Urinary bladder (tissue), 4 donors: ENCODE results near the gene UPF1. TPM values are rescaled to one million over a fixed set of nuclear protein-coding genes. Genes with fewer than 3 reads are reported as not detected.

Source experiments
- DNase-seq: peaks from one replicate; pipeline ENCODE4 v3.0.0-alpha.2; 2015; ENCODE audit errors: extremely low spot score
- H3K27ac ChIP-seq: one replicate; pipeline ENCODE4 v1.5.1; 2013; ENCODE audit warnings: low read depth, mild to moderate bottlenecking, moderate library complexity
- H3K36me3 ChIP-seq: one replicate; pipeline ENCODE4 v1.6.1; 2013; ENCODE audit warnings: mild to moderate bottlenecking, moderate library complexity; ENCODE audit not compliant: insufficient read depth
- H3K4me1 ChIP-seq: one replicate; pipeline ENCODE4 v1.6.1; 2013; ENCODE audit warnings: mild to moderate bottlenecking, moderate library complexity; ENCODE audit not compliant: insufficient read depth
- H3K4me3 ChIP-seq: one replicate; pipeline ENCODE4 v1.5.1; 2013; ENCODE audit warnings: low read depth, low read length
- WGBS: extraction: QIAGEN DNeasy Blood & Tissue Kit; methylation state at CpG from one replicate; pipeline ENCODE4 v1.1.7; 2013; 5-methylcytosine and 5-hydroxymethylcytosine counted together
- polyA plus RNA-seq: library from polyadenylated mRNA; stranded (reverse); fragments of 200-250 nt; gene quantifications from one replicate; pipeline ENCODE4 v1.2.3, GENCODE V29; 2013
- total RNA-seq: library from RNA; depleted of rRNA; stranded (reverse); fragments of >200 nt; gene quantifications from one replicate; pipeline ENCODE4 v1.2.3, GENCODE V29; 2014
- donor health status: healthy with polysubstance abuse.
- donor health status: healthy.

The UPF1 gene
- total and polyA plus RNA-seq, 2 donors, result 34.4 to 52.9 TPM

DNA sequence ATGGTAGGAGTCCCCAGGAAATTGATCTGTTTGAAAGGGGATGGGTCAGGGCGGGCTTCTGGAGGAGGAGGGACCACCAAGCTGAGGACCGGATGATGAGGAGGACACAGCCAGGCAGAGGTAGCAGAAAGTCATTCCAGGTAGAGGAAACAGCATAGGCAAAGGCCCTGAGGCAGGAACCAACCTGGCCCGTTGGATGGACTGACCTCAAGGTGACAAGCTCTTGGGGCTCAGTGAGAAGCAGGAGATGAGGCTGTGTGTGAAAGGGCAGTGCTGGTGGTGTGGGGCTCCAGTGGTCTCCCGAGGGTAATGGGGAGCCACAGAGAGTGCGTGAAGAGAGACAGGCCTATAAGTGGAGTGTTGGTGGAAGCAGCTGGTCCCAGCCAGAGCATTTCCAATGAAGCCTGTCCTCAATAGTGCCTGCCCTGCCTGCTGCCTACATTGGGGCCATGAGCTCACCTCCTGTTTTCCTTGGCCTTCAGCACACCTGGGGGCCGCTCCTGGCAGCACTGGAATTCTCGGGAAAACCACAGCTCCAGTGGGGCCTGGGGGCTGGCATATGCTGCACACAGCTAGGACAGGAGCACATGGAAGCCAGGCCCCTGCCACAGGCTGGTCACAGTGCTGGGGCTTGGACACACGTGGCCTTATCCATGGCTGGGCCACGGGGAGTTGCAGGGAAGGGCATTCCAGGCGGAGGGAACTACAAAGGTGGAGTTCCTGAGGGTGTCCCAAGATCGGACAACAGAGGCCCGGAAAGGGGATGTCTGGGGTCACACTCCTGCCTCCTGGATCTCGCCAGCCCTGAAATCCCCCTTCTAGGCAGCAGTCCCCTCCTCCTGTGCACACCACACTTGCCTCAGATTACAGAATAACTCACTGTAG lies 38.4 kb upstream of the UPF1 start:
- WGBS, result 81% methylated on average over 13 of the region's 13 CpGs
- H3K4me1 ChIP-seq, result peaks cover 3% of the 10 kb centered on the region
- H3K4me3 ChIP-seq, result no peak overlapping the region
- no peaks in the 10 kb centered on the region for H3K36me3 ChIP-seq
- H3K27ac ChIP-seq, result no peak overlapping the region
- no peak for DNase-seq

DNA sequence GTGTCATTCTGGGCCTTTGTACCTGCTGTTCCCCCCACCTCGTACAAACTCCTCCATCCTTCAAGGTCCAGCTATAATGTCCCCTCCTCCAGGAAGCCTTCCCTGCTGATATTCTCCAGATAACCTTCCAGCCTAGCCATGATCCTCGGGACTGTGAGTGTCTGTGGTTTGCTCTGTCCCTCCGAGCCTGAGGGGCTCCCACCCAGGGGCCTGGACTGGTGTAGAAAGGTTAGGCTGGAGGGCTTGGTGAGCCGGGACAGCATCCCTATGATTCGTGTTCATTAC lies 37.8 kb upstream of the UPF1 start:
- H3K36me3 ChIP-seq, result no peaks in the 10 kb centered on the region
- H3K4me1 ChIP-seq, result peaks cover 3% of the 10 kb centered on the region
- H3K27ac ChIP-seq, result no peak overlapping the region
- no peak for DNase-seq
- no peak overlapping the region for H3K4me3 ChIP-seq
- WGBS, result 69% methylated on average over 5 of the region's 5 CpGs

DNA sequence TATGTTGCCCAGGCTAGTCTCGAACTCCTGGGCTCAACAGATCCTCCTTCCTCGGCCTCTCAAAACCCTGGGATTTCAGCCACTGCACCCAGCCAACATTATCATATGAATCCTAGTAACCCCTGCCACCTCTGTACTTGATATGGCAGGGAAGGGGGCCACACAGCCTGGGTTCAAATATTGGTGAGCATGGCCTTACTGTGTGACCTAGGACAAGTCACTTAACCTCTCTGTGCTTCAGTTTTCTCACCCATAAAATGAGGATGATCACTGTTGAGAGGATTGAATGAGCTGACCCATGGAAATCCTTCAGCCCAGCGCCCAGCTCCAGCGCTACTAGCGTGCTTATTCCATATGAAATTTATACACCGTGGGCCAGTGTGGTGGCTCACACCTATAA lies 37.1 kb upstream of the UPF1 start:
- no peak for DNase-seq
- Histone ChIP-seq H3K36me3 (no peaks in the 10 kb centered on the region), H3K4me1 (peaks cover 2% of the 10 kb centered on the region), H3K4me3 (no peak overlapping the region), H3K27ac (no peak overlapping the region)
- WGBS, result 93% methylated on average over 6 of the region's 6 CpGs

DNA sequence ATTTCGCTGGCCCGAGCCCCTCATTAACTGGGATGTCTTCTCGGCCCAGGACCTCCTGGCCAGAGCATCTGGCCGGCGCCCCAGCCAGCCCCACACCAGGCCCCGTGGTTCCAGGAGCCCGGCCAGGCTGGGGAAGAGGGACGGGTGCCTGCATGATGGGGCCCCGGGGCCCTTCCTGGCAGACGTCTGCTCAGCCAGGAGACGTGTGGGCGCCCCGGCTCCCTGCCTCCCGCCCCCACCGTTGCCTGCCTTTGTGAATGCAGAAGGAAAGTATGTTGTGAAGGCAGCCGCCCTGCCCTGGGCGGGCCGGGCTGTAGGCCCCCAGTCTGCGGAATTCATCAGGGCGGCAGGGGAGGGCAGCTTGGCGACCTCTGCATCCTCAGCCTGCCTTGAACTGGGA lies 36.2 kb upstream of the UPF1 start:
- no peak for DNase-seq
- 13% methylated on average over 21 of the region's 21 CpGs for WGBS

DNA sequence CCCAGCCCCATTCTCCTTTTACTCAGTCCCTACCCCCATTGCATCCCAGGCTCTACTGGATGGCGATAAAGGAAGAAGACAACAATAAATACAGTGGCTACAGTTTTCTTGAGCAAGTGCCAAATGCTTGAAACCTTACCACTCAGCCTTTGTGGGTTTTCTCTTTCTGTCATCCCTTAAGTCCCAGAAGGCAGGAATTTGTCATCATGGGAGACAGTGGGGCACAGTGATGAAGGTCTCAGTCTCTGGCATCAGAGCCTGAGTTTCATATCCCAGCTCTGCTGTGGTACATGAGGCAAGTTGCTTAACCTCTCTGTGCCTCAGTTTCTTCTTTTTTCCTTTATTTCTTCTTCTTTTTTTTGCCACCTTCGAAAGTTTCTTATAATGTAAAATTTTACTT lies 35.5 kb upstream of the UPF1 start:
- Histone ChIP-seq H3K4me3 (no peak overlapping the region), H3K36me3 (no peaks in the 10 kb centered on the region), H3K27ac (no peak overlapping the region), H3K4me1 (no peaks in the 10 kb centered on the region)
- 76% methylated on average over 2 of the region's 2 CpGs for WGBS
- no peak for DNase-seq

More for the DNA sequence above, 36.2 kb upstream of the UPF1 start:
- Histone ChIP-seq H3K4me3 (no peak overlapping the region), H3K27ac (no peak overlapping the region), H3K36me3 (no peaks in the 10 kb centered on the region), H3K4me1 (no peaks in the 10 kb centered on the region)

DNA sequence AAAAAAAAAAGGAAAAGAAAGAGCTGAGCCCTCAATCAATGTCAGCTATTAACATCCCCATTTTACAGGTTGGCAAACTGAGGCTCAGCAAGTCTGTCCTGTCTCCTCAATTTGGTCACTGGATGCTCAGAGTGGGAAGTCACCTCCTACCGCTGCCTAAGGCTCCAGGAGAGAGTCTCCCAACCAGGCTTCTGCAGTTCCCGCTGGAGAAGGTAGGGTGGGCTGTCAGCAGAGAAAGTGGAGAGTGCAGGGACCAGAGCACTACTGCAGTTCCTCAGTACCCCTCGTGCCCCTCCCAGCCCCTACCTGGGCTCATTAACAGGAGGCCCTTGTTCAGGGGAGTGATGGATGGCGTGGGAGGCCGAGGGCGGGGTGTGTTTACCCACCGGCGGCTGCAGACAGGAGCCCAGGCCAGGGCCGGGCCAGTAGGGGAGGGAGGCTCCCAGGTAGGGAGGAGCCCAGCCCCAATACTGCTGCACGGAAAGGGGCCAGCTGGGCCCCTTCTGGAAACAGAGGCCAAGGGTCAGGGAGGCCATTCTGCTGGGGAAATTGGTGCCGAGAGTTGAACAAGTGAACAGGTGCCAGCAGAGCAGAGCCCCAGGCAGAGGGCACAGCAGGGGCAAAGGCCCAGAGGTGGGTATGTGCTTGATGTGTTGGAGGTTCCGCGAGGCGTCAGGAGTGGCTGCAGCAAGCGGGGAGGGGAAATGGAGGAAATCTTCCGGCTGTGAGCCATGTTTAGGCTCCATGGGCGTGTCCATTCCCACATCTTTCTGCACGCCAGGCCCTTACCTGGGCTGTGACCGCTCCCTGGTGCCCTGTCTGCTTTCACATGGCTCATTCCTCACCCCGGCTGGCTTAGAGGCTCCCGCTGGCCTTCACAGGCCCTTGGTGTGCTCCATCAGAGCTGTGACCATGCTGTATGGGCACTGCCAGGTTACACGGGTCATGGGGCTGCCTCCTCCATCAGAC lies 33.1 kb upstream of the UPF1 start:
- Histone ChIP-seq H3K4me1 (no peaks in the 10 kb centered on the region), H3K36me3 (no peaks in the 10 kb centered on the region), H3K4me3 (no peak overlapping the region), H3K27ac (no peak overlapping the region)
- DNase-seq, result no peak
- 46% methylated on average over 22 of the region's 22 CpGs for WGBS

DNA sequence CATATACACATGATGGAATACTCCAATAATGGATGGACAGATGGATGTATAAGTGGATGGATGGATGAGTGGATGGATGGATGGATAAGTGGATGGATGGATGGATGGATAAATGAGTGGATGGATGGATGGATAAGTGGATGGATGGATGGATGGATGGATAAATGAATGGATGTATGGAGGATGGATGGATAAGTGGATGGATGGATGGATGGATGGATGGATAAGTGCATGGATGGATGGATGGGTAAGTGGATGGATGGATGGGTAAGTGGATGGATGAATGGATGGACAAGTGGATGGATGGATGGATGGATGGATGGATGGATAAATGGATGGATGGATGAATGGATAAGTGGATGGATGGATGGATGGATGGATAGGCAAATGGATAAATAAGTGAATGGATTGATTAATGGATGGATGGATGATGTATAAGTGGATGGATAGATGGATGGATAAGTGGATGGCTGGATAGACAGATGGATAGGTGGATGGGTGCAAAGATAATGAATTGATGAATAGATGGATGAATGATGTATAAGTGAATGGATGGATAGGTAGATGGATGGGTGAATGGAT lies 32.3 kb upstream of the UPF1 start:
- DNase-seq, result no peak
- H3K36me3 ChIP-seq, result no peaks in the 10 kb centered on the region

DNA sequence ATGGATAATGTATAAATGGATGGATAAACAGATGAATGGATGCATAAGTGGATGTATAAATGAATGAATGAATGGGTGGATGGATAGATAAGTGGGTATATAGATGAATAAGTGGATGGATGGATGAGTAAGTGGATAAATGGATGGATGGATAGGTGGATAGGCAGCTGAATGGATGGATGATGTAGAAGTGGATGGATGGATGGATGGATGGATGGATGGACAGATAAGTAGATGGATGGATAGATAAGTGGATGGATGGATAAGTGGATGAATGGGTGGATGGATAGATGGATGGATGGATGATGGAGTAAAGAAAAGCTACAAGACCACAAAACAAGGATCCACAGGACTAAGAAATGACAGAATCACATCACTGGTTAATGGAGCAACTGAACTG lies 31.7 kb upstream of the UPF1 start:
- Histone ChIP-seq H3K27ac (no peak overlapping the region), H3K4me1 (no peaks in the 10 kb centered on the region), H3K4me3 (no peak overlapping the region), H3K36me3 (no peaks in the 10 kb centered on the region)
- DNase-seq, result no peak

More for the DNA sequence above, 32.3 kb upstream of the UPF1 start:
- Histone ChIP-seq H3K4me3 (no peak overlapping the region), H3K4me1 (no peaks in the 10 kb centered on the region), H3K27ac (no peak overlapping the region)

DNA sequence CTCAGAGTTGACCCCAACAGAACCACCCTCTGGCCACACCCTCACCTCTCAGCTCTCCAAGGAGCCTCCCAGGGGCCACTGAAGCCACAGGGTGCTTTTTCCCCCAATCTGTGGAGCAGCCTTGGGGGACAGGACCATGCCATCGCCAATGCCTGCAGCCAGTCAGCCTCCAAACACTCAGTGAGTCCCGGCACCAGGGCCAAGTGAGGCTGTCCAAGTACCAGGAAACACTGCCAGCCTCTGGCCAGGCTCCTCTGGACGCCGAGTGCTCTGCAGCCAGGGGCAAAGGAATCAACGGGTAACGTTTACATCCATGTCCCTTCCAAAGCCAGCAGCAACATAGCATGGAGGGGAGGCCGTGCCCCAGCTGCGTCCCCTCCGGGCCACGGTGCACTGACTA lies 31.1 kb upstream of the UPF1 start:
- H3K4me1 ChIP-seq, result no peaks in the 10 kb centered on the region
- no peak for DNase-seq
- H3K27ac ChIP-seq, result no peak overlapping the region
- 72% methylated on average over 10 of the region's 10 CpGs for WGBS
- H3K4me3 ChIP-seq, result no peak overlapping the region
- H3K36me3 ChIP-seq, result no peaks in the 10 kb centered on the region

DNA sequence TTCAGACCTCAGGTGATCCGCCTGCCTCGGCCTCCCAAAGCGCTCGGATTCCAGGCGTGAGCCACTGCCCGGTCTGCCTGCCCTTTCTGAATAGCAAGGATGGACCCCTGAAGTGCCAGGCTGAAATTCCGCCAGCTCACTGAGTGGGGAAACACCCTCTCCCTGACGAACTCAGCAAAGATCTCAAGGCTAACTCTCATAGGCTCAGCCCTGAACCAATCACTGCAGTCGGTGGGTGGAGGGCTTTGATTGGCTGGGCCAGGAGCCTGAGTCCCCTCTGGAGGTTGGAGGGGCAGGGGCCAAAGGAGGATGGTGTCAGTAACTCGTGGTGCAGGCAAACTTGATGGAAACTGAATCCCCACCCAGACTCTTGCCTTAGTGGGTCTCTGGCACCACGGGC lies 29.4 kb upstream of the UPF1 start:
- Histone ChIP-seq H3K4me3 (no peak overlapping the region), H3K27ac (no peak overlapping the region), H3K36me3 (no peaks in the 10 kb centered on the region), H3K4me1 (no peaks in the 10 kb centered on the region)
- no peak for DNase-seq
- WGBS, result 73% methylated on average over 11 of the region's 11 CpGs

DNA sequence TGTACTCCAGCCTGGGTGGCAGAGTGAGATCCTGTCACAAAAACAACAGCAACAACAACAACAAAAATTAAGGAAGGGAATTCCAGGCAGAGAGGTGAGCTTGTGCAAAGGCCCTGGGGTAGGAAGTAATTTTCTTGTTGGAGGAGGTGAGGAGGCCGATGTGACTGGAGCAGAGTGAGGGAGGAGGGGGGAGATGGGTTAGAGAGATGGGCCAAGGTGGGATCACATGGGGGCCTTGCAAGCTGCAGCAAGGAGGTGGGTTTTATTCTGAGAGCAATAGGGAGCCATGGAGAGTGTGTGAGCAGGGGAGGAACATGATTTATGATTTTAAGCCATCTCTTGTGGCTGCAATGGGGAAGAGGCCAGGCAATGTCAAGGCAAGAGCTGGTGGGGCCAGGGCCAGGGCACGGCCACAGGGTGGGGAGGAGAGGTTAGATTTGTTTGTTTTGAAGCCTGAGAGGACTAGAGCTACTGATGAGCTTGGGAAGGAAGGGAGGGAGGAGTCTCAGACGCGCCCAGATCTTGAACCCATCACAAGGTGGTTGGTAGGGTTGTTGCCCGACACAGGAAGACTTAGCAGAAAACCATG lies 28.1 kb upstream of the UPF1 start:
- H3K36me3 ChIP-seq, result no peaks in the 10 kb centered on the region
- no peak for DNase-seq
- 91% methylated on average over 5 of the region's 5 CpGs for WGBS
- H3K4me1 ChIP-seq, result no peaks in the 10 kb centered on the region
- no peak overlapping the region for H3K27ac ChIP-seq
- no peak overlapping the region for H3K4me3 ChIP-seq

DNA sequence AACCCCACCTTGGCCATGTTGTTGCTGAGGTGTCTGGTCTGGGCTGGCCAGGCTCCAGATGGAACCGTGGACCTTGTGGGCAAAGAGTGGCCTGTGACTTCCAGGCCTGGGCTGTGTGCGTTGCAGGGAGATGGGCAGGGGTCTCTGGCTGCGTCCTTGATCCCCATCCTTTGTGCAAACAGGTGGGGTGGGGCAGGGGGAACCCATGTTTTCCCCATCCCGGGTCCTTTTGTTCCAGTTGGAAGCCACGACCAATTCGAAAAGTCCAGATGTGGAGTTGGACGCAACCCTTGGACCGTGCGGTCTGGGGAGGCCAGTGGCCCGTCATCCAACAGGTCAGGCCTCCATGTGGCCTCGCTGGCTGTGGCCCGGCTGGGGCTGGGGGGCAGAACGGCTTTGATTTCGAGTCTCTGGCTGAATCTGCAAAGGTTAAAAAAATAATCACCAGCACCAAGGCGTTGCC lies 27.6 kb upstream of the UPF1 start:
- Histone ChIP-seq H3K4me3 (no peak overlapping the region), H3K4me1 (no peaks in the 10 kb centered on the region), H3K27ac (no peak overlapping the region), H3K36me3 (no peaks in the 10 kb centered on the region)
- no peak for DNase-seq
- WGBS, result 91% methylated on average over 15 of the region's 15 CpGs

DNA sequence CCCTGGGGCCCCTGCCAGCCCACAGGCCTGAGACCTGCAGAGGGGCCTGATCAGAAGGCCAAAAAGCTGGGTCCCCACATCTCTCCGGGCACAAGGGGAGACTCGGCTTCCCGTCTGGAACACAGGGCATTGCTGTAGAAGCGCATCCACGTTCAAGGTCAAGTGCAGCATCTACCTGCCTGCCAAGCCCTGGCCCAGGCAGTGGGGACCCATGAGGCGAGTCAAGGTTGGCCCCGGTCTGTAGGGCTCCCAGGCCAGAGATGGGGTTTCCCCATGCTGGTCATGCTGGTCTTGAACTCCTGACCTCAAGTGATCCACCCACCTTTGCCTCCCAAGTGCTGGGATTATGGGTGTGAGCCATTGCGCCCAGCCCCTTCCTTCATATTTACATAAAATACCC lies 27.1 kb upstream of the UPF1 start:
- Histone ChIP-seq H3K27ac (no peak overlapping the region), H3K36me3 (no peaks in the 10 kb centered on the region), H3K4me3 (no peak overlapping the region), H3K4me1 (no peaks in the 10 kb centered on the region)
- no peak for DNase-seq
- 93% methylated on average over 8 of the region's 8 CpGs for WGBS
